GM12875 (cell line): ENCODE data around the gene ADNP.
"Not testable (repeated sequence)": the region's sequence is repeated elsewhere in the genome, so short reads cannot be mapped to it uniquely, and the experiment has no call there.

Source experiments
- H3K4me3 ChIP-seq: one replicate; pipeline ENCODE4 v1.5.1; 2011; ENCODE audit warnings: low read depth, low read length, control low read depth
- CTCF ChIP-seq: IDR thresholded peaks from 2 replicates; pipeline ENCODE4 v1.5.1; 2011; ENCODE audit warnings: low read depth, mild to moderate bottlenecking, control low read depth, inconsistent platforms, low read length, moderate library complexity, borderline replicate concordance; ENCODE audit not compliant: insufficient read depth

Gene ADNP

GRCh38 chr20:50931306-50932015 is at the start of gene ADNP:
Gene ADNP, minus strand, starts transcription at chr20:50931437. Its CDS starts 27,441 bp downstream, at chr20:50903996.
- TF ChIP-seq CTCF, result peak; percentile 68
- peak within 1 kb of the TSS; percentile 82 for H3K4me3 ChIP-seq

GRCh38 chr20:50980071-50980681 is 48.9 kb upstream of the ADNP start:
- no peak for TF ChIP-seq CTCF
- no peak overlapping the region for H3K4me3 ChIP-seq

DNA sequence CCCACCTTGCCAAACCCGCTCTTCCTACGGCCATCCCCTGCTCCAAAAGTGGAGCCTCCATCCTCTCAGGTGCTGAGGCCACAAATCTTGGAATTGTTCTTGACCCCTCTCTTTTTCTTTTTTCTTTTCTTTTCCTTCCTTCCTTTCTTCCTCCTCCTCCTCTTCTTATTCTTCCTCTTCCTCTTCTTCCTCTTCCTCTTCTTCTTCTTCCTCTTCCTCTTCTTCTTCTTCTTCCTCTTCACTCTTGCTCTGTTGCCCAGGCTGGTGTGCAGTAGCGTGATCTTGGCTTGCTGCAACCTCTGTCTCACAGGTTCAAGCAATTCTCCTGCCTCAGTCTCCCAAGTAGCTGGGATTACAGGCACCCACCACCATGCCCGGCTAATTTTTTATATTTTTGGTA is 47.3 kb upstream of the ADNP start:
- not testable (repeated sequence) for H3K4me3 ChIP-seq

DNA sequence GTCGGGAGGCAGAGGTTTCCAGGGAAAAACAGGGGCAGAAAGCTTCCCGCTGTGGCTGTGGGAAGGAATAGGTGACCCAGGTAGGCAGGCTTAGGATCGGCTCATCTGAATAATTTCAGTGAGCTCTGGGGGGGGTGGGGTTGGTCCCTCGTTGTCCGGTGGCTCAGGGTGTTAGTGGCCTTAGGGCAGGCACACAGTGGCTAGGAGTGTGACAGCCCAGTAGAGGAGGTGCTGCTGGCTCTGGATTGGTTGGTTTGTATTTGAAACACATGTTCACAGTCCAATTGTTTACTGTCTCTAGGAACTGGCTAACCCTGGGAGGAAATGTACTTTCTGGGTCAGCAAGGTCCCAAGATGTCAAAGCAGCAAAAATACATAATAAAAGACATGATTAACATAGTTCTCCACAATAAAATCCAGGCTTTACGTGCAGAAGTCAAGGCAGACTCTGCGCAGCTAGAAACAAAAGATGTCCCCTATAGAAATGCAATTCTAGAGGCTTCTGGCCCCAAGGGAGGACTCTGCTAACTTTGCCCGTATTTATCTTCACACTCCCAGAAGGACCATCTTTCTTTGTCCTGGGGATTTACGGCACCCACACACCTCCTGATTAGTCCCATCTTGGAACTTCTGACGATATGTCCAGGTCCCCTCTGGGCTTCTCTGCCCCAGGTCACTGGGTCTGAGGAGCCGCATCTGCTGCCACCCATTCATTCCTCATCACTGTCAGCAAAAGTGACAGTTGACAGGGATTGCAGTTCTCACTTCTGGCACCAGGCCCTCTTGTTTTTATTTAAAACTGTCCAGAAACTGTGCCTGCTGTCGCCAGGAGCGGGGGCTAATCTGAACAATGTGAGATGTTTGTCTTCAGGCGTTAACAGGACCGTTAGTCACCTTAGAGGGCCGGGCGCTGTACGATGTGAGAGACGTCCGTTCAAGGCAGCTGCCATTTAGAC is 46.1 kb upstream of the ADNP start:
- no peak overlapping the region for H3K4me3 ChIP-seq
- no peak for TF ChIP-seq CTCF

DNA sequence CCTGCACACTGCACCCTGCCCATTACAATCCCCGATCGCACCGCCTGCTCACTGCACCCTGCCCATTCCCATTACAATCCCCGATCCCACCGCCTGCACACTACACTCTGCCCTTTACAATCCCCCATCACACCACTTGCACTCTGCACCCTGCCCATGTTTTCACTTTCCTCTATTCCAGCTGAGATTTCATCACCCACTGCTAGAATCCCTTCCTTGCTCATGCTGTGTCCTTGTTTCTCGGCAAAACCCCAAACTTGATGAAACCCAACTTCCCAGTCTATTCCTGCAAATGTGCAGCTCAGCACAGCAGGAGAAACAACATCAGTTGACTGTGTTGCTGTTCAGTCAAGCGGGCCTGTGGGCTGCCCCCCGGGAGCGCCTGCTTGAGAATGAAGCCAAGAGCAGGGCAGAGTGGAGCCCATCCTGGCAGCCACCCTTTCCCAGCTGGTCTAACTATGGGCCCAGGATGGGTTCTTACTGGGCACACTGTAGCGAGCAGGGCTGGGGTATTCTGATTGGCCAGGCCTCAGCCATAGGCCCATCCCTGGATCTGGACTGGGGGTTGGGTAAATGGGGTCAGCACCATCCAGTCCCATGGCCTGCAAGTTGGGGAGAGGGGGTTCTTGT is 44.6 kb upstream of the ADNP start:
- no peak overlapping the region for H3K4me3 ChIP-seq
- no peak for TF ChIP-seq CTCF

DNA sequence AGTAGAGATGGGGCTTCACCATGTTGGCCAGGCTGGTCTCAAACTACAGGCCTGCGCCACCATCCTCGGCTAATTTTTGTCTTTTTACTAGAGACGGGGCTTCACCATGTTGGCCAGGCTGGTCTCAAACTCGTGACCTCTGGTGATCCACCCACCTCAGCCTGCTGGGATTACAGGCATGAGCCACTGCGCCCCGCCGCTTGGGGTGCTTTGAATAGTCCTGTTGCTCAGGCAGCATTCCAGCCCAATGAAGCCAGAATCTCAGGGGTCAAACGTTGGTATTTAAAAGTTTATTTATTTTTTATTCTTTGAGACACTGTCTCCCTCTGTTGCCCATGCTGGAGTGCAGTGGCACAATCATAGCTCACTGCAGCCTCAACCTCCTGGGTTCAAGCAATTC is 38.7 kb upstream of the ADNP start:
- no peak for TF ChIP-seq CTCF

DNA sequence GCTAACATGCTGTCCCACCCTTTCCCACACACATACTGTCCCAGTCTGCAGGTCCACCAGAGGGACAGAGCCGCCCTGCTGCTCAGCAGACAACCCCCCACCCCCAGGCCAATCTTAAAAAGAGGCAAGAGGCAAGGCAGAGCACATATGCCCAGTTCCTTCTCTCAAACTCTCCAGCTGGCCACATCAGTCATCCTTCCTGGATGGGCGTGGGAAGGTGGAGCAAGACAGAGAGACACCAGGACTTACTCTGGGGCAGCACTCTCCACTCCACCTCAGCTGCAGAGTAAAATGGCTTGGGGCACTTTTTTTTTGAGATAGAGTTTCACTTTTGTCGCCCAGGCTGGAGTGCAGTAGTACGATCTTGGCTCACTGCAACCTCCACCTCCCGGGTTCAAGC is 38.2 kb upstream of the ADNP start:
- no peak overlapping the region for H3K4me3 ChIP-seq
- no peak for TF ChIP-seq CTCF

More for the DNA sequence above, 38.7 kb upstream of the ADNP start:
- no peak overlapping the region for H3K4me3 ChIP-seq
